GM18498 (cell line): ENCODE measurements around the gene CD86.
"Not testable (repeated sequence)": the region's sequence is repeated elsewhere in the genome, so short reads cannot be mapped to it uniquely, and the experiment has no call there.

ENCODE experiments used
- ATAC-seq: cut with Tn5 transposase; IDR thresholded peaks from one replicate; pipeline ENCODE4 v1.9.1; 2021; ENCODE audit warnings: mild to moderate bottlenecking, moderate library complexity; ENCODE audit not compliant: unreplicated experiment

CD86 gene

GRCh38 chr3:122146466-122146865, 91.3 kb downstream of the CD86 start:
- no peak for ATAC-seq

GRCh38 chr3:122148941-122149627, 93.9 kb downstream of the CD86 start:
- no peak for ATAC-seq

- no peak for ATAC-seq
These were observed 96.3 kb downstream of the CD86 start for GRCh38 chr3:122151480-122151879.

- ATAC-seq: not testable (repeated sequence)
These were observed 109.8 kb downstream of the CD86 start for GRCh38 chr3:122164983-122165382.

GRCh38 chr3:122167630-122168029, 112.5 kb downstream of the CD86 start:
- ATAC-seq: no peak

GRCh38 chr3:122168044-122168443, 112.9 kb downstream of the CD86 start:
- ATAC-seq: no peak

- no peak for ATAC-seq
These were observed 114.7 kb downstream of the CD86 start for GRCh38 chr3:122169911-122170310.
